Bronchial epithelial cell (primary cell): Measurements from ENCODE around the gene CACNA1D. TPM values are rescaled to one million over a fixed set of nuclear protein-coding genes. Genes with fewer than 3 reads are reported as not detected.

Source experiments
- DNase-seq: peaks from one replicate; pipeline ENCODE4 v3.0.0-alpha.2; 2010; ENCODE audit warnings: low read depth
- FAIRE-seq: peaks from 2 replicates; lab custom pipeline; 2011; peaks lifted over from hg19 to GRCh38; lab: Jason Lieb, UNC
- H3K27me3 ChIP-seq: 2 replicates; pipeline ENCODE4 v1.5.1; 2011; ENCODE audit warnings: low read length; ENCODE audit not compliant: control insufficient read depth, insufficient read depth
- H3K36me3 ChIP-seq: 2 replicates; pipeline ENCODE4 v1.5.1; 2011; ENCODE audit warnings: low read length; ENCODE audit not compliant: control insufficient read depth, insufficient read depth
- H3K4me3 ChIP-seq: 2 replicates; pipeline ENCODE4 v1.5.1; 2011; ENCODE audit warnings: mild to moderate bottlenecking, low read depth, low read length, control low read depth
- CTCF ChIP-seq: IDR thresholded peaks from 2 replicates; pipeline ENCODE4 v1.5.1; 2011; ENCODE audit warnings: mild to moderate bottlenecking, moderate library complexity, low read length, control low read depth, inconsistent platforms; ENCODE audit not compliant: insufficient read depth, severe bottlenecking
- total RNA-seq: library from RNA; depleted of rRNA; stranded (reverse); fragments of >200 nt; gene quantifications from 2 replicates; pipeline ENCODE4 v1.2.1, GENCODE V29; 2014

CACNA1D gene
- total RNA-seq, 1 donor from 2014 or later: 0.26 TPM

DNA sequence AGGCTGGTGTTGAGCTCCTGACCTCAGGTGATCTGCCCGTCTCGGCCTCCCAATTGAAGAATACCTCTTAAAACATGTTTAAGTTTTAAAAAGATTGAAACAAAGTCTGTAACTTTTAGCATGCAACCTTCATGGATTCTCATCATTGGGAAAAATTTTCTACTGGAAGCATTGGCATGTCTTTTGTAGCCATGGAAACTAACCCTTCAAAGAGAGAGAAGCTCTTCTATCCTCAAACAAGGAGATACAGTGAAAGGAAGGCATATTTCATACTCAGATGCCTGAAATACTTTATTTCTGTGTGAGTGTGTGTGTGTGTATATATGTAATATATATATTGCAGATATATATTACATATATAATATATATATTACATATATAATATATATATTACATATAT is 196.9 kb downstream of the CACNA1D start:
- H3K27me3 ChIP-seq: no peaks in the 10 kb centered on the region
- no peak for TF ChIP-seq CTCF
- DNase-seq: no peak
- no peak for FAIRE-seq
- H3K36me3 ChIP-seq: no peaks in the 10 kb centered on the region
- no peak overlapping the region for H3K4me3 ChIP-seq

DNA sequence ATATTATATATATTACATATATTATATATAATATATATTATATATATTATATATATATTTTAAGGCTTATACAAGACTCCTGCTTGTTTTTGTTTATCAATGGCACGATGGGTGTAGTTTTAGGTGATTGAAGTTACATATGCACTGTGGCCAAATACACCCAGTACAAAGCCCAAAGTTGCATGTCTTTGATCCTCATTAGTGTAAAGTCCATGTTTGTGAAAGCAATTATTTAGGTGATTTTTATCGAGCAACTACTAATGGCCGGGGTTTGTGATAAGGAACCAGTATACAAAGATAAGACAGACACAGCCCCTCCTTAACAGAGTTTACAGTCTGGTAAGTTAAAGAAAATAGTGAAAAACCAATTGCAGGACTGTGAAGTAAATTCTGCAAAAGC is 197.5 kb downstream of the CACNA1D start:
- no peak overlapping the region for H3K4me3 ChIP-seq
- no peaks in the 10 kb centered on the region for H3K36me3 ChIP-seq
- no peaks in the 10 kb centered on the region for H3K27me3 ChIP-seq
- DNase-seq (no peak), FAIRE-seq (no peak)
- TF ChIP-seq CTCF: no peak

DNA sequence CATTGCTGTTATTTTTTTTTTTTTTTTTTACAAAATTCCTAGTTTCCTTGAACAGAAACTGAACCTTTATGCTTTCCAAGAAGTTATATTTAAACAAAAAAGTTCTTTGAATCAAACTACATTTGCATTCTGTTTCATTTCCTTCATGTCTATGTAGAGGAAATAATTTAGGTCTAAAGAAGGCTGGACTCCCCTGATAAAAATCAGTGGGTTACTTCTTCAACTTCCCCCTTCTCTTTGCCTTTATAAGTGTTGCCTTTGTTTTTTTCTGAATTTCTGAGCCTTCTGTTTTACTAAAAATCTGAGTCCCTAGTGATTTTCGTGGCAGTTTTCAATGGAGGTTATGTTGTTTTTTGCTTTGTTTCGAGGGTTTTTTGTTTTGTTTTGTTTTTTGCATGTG is 199.0 kb downstream of the CACNA1D start:
- no peak for FAIRE-seq
- TF ChIP-seq CTCF: no peak
- Histone ChIP-seq H3K36me3 (no peaks in the 10 kb centered on the region), H3K4me3 (no peak overlapping the region), H3K27me3 (no peaks in the 10 kb centered on the region)
- DNase-seq: no peak

DNA sequence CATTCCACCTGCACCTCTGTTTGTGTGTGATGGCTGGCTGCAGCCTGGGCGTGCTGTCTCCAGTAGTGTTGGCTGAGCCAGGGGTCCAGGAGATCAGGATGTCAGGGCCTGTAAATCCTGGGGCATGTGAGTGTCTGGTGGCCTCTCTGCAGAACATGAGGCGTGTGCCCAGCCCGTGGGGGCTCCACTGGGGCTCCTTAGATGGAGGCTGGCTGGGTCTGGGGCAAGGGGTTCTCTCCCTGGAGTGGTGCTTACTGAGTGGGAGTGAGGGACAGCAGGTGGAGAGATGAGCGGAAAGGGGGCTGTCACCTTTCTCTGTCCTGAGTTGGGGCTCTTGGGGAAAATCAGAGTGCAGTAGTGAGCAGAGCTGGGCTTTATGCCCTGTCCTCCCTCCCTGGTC is 199.6 kb downstream of the CACNA1D start:
- Histone ChIP-seq H3K36me3 (no peaks in the 10 kb centered on the region), H3K27me3 (no peaks in the 10 kb centered on the region), H3K4me3 (no peak overlapping the region)
- FAIRE-seq (no peak), DNase-seq (no peak)
- no peak for TF ChIP-seq CTCF

DNA sequence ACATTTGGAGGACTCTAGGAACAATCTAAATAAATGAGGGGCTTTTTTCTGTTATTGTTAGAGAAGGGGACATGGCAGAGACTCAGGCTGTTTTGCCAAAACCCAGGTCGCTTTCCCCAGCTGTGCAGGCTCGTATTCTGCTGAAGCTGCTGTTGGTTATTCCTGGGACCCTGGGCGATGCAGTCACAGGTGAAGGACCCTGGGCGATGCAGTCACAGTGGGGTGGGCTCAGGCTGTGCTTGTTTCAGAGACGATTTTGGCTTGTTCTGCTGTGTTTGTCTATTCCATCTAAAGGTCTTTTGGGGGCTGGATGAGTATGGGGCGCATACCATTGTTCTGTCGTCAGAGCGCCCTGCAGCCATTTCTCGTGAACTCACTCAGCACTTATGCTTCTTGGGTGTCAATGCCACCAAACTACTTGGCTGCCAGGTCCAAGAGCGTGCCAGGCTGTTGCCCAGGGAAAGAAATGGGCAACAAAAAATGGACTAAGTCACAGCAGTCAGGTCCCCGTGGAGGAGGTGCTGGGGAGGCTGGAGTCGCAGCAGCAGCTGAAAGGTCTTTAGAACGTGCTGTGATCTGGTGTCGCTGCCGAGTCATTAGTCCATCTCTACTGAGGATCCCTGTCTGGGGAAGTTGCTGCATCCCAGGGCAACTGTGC is 200.4 kb downstream of the CACNA1D start:
- no peaks in the 10 kb centered on the region for H3K36me3 ChIP-seq
- no peak for TF ChIP-seq CTCF
- H3K27me3 ChIP-seq: no peaks in the 10 kb centered on the region
- DNase-seq (no peak), FAIRE-seq (no peak)
- no peak overlapping the region for H3K4me3 ChIP-seq

- FAIRE-seq: no peak
- Histone ChIP-seq H3K36me3 (no peaks in the 10 kb centered on the region), H3K4me3 (no peak overlapping the region), H3K27me3 (no peaks in the 10 kb centered on the region)
- DNase-seq: no peak
- TF ChIP-seq CTCF: no peak
Observed at GRCh38 chr3:53695324-53695690, 200.9 kb downstream of the CACNA1D start.
